OCI-LY7 (cell line): Measurements from ENCODE around the gene NTM.

ENCODE experiments used
- CTCF ChIP-seq: fragments of 200-600 bp; sonication (generic); conservative IDR thresholded peaks from 2 replicates; pipeline ENCODE4 v1.5.1; 2014; ENCODE audit warnings: mild to moderate bottlenecking, antibody characterized with exemption, low read length, moderate library complexity, mixed read lengths
- EZH2phosphoT487 ChIP-seq: fragments of 200-600 bp; sonication (generic); IDR thresholded peaks from 2 replicates; pipeline ENCODE4 v1.6.1; 2018; ENCODE audit warnings: low read depth, borderline replicate concordance, mild to moderate bottlenecking, mixed run types, antibody characterized with exemption, low read length, moderate library complexity, mixed read lengths

GRCh38 chr11:131498631-131499160 lies 128.3 kb downstream of the NTM start:
- TF ChIP-seq CTCF (no peak), EZH2phosphoT487 (no peak)
